22Rv1 (cell line): ENCODE results near the gene PDE6G.

Experiments
- CTCF ChIP-seq: fragments of 450-650 bp; IDR thresholded peaks from 2 replicates; pipeline ENCODE4 v1.5.1; 2017; ENCODE audit warnings: mild to moderate bottlenecking
- ZFX ChIP-seq: fragments of 450-650 bp; IDR thresholded peaks from 2 replicates; pipeline ENCODE4 v1.6.1; 2017; ENCODE audit warnings: antibody characterized with exemption, borderline replicate concordance

- TF ChIP-seq CTCF, result no peak
- TF ChIP-seq ZFX, result no peak
Observed at GRCh38 chr17:81680150-81680549, 23.8 kb upstream of the PDE6G start.
